ENCODE data around the gene SEC14L5.
"Not testable (repeated sequence)": the region's sequence is repeated elsewhere in the genome, so short reads cannot be mapped to it uniquely, and the experiment has no call there.

SEC14L5 gene

DNA sequence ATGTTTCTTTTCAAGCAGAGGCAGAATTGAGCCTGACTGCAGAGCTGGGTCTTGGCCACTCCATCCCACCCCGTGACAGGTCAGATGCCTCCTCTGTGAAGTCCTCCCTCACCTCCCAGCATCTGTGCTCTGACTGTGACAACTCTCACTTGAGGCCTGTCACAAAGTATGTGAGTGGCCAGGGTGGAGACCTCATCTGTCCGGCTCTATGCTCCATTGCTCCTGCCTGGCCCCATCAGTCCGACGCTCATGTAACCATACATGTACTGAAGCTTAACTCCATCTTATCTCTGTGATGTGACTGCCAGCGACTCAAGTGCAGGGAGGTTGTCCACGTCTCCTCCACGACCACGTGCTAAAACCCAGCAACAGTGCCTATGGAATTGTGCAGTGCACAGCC, 24.7 kb upstream of the SEC14L5 start:
- DNase-seq, result no peak

DNA sequence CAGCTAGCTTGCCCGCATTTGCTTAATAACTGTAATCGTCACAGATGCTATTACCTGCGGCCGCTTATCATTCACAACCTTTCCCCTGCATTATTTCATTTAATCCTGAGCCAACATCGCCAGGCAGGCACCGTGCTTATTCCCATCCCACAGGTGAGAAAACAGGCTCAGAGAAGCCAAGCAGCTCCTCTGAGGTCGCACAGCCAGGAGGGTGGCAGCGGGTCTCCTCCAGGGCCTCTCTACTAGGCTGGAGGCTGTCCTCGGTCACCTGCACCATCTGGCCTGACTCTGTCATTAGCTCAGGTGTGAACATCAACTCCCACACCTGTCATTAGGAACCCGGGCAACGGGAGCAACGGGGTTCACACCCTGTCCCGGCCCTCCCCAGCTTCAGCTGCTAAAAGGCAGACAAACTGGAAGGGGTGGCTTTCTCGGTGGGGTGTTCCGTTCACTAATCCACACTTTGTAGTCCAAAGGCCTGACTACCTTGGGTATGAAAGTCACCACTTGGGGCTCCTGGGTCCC, 24.2 kb upstream of the SEC14L5 start:
- no peak for DNase-seq

DNA sequence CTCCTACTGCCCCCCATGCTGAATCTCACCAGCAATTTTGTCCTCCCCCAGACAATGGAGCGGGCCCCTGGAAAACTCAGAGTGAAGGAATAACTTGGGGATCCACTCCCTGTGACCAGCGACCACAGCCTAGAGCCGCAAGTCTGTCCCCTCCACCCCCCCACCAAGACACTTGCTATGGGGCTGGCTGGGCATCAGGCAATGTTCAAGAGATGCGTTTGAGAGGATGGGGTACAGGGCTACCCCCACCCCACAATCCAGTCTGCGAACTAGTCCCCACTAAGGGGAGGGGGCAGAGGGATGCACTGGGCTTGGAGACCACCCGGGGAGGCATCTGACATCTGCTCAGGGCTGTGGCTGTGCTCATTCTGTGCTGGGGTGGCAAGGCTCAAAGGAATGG, 23.5 kb upstream of the SEC14L5 start:
- no peak for DNase-seq

DNA sequence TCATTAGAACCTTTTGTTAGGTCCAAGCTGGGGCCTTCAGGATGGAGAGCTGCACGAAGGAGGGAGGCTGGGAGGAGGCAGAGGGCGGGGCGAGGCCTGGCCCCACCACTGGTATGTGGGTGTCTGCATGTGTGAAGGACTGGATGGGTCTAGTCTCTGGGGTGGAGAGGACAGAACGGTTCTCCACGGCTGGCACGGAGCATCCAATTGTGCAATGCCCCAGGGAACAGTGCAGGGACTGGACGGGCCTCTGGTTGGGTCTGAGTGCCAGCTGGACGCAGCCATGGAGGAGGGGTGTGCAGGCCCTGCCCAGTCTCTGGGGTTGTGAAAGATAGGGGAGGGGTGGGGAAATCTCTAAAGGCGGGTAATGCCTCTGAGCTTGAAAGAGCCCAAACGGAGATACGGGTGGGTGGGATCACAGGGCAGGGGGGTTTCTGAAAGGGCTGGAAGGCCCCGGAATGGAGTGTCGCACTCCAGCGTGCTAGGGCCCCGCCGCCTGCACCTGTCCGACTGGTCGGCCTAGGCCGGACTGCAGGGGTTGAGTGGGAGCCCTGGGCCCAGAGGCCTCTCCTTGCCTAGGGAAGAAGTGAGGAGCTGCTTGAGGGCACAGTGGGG, 22.8 kb upstream of the SEC14L5 start:
- DNase-seq, result no peak

DNA sequence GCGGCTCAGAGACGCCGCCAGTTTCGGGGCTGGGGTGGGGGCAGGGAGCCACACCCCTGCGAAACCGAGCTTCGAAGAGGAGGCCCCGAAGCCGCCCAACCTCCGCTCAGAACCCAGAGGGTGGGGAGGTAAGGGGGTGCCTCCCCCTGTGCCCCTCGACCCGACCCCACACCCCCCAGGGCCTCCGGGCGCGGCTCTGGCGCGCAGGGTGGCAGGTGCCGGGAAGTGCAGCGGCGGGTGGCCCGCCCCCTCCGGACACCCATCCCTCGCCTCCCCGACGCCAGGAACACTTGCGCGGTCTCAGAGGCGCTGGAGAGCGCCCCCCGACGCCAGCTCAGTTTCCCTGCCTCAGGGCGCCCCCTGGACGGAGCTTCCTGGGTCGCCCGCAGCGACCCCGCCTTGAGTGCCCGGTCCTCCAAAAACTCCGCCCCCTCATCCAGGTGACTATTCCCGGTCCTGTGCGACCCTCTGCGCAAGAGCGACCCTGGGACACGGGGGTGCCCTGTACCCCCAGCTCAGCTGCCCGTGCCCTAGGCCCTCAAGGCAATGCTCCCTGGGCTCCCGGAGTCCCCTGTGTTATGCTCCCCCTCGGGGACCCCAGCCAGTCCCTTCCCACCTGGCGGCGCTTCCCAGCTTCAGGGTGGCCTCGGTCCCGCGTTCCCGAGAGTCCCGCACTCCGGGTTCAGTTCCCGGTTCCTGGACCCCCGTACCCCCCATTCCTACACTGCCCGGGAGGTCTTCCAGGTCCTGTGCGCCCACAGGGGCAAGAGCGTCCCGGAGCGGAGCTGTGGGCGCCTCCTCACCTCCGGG, 21.7 kb upstream of the SEC14L5 start:
- DNase-seq, result no peak

DNA sequence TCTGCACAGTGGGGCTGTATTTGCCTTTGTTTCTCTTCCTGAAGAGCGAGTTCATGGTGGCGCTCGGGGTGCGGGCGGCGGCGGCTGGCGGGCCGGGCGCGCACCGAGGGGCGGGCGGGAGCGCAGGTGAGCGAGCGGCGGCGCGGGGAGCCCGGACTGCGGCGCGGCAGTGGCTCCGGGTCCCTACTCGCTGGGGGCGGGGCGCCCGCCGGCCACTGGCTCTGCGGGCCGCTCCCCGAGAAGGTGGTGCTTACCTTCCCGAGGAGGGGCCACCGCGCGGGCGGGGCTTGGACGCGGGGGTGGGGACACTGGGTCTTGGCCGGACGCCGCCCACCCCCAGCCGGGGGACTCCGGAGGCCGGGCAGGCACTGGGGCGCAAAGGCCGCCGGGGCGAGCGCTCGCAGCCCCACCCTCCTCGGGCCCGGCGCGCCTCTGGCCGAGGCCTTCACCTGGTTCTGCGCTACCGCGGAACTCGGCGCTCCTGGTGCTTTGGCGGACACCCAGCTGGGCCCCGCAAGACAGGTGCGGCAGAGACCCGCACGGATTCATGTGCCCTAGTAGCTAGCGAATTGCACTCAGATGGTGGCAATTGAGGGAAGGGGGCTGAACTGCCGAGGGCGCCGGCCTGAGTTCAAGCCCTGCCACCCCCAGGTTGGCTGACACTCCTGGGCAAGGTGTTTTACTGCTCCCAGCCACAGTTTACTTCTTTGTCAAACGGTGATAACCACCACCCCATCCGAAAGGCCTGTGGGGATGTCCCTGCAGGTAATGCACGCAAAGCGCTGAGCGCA, 20.9 kb upstream of the SEC14L5 start, which contains the start of gene PPL:
PPL (minus strand) TSS at position 158 of the 791 bp plus-strand sequence; CDS start at position 55, 103 bp downstream.
- DNase-seq, result no peak

DNA sequence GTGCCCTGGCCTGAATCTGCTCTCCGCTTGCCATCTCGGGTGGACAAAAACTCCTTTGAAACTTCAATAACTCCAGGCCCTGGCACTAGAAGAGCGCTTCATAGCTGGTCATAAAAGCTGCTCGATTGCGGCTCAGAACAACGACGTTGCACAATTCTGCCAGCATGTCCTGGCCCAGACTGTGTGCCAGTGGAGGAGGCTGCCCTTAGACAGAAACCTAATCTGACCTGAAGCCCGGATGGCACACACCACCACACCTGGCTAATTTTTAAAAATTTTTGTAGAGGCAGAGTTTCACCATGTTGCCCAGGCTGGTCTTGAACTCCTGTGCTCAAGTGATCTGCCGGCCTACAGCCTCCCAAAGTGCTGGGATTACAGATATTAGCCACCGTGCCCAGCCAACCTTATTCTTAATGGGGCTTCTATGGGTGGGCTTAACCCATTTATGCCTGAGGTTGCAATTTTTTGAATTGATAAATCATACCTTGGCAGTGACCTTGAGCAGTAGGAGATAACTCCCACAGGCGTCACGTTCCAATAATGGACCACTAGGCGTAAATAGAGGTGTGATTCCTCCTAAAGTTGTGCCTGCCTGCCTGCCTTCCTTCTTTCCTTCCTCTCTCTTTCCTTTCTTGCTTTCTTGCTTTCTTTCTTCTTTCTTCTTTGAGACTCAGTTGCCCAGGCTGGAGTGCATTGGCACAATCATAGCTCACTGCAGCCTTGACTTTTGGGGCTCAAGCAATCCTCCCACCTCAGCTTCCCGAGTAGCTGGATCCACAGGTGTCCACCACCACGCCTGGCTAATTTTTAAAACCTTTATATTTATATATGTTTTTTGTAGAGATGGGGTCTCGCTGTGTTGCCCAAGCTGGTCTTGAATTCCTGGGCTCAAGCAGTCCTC, 20.1 kb upstream of the SEC14L5 start:
- DNase-seq, result no peak

DNA sequence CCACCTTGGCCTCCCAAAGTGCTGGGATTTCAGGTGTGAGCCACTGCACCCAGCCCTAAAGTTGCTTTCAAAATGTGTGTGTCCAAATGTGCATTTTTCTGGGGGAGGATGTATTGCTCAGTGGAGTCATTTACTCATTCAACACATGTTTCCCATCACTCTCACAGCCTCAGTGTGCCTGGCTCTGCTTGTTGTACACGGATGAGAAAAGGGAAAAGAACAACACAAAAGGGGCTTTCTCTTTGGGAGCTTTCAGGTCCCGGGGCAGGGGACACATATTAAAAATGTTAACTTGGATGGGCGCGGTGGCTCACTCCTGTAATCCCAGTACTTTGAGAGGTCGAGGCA, 19.5 kb upstream of the SEC14L5 start:
- DNase-seq, result no peak

DNA sequence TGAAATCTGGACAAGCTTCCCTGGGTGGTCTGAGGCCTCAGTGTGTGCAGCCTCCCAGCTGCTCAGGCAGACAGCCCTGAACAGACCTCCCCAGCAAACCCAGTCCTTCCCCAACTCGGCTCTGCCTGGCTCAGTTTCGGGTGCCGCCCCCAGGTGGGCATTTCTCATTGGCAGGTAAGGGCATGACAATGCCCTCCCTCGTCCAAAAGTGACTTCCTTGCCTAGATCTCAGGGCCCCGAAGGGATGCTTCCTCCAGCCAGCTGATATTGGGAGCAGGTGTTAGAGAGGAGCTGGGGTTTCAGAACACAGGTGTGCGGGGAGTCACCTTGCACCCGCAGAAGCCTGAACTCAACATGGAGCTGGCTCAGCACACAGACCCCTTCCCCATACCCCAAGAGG, 17.4 kb upstream of the SEC14L5 start:
- DNase-seq, result no peak

DNA sequence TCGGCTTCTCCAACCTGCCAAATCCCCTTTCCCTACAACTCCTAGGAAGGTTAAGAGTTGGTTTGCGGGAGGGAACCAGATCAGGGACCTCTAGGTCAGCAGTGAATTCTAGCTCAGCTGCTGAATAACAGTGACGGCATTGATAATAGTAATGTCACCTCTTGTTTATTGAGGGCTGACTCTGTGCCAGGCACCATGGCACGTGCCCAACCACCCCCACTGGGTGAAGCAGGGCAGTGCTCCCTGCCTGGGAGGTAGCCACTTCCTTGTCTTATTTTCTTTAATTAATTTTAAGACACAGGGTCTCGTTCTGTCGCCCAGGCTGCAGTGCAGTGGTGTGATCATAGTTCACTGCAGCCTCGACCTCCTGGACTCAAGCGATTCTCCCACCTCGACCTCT, 15.6 kb upstream of the SEC14L5 start:
- no peak for DNase-seq

DNA sequence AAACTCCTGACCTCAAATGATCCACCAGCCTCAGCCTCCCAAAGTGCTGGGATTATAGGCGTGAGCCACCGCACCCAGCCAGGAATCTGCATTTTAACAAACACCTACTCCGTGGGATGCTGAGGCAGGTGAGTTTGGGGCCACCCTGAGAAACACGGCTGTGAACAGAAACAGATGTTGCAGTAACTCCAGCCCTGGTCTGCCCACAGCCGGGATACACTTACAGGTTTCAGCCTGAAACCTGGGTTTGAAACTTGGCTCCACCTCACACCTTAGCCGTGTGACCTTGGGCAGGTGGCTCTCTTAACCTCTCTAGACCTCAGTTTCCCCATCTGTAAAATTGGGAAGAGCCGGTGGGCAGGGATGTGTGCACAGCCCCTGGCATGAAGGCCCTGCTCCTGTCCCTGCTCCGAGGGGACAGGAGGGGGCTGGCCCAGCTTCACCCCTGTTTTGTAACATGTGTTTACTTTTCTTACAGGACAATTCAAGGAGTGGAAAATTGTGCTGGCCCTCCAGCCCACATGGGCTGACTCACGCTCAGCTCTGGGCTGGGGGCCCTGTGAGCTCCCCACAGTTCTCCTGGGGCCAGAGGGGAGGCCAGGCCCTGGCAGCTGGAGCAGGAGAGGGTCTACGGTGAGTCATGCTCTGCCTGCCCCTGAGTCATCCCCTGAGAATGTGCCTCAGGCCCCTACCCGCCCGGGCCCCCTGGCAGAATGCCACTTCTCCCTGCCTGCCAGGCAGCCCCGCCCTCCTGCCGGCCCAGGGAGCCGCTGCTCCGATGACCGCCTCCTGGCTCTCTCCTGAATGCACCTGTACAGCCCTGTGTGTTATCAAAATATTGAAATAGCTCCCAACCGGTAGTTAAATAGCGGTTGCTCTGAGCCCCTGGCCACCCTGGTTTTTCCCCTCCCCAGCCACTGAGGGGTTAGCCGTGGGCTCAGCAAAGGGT, 13.5 kb upstream of the SEC14L5 start:
- no peak for DNase-seq

DNA sequence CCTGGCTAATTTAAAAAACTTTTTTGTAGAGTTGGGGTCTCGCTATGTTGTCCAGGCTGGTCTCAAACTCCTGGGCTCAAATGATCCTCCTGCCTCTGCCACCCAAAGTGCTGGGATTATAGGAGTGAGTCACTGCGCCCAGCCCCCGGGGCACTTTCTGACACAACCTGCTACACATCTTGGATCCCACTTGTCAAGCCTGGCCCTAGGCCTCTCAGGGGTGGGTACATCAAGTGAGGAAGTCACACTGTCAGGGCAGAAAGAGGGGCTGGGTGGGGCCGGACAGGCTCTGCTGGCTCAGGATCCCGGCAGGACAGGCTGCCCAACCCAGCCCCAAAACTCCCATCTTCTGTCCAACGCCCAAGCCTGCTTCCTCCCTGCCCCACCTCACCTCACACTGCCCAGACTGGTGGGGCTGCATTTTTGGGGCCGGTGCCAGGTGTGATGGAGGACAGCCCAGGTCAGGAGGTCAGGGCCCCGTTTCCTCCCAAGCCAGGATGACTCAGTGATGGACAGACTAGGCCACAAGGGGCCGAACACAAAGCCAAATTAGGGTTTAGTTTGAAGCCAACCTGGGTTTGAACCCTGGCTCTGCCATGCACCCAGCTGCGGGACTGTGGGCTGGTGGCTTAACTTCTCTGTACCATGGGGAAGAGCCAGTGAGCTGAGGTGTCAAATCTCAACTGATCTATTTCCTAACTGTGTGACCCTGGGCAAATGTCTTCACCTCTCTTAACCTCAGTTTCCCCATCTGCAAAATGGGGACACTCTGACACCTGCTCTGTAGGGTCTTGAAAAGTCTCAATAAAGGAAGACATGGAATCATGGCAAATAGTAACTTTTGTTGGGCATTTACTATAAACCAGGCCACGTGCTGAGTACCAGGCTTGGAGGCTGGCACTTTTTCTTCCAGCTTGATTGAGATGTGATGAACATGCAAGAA, 12.3 kb upstream of the SEC14L5 start:
- DNase-seq, result no peak

DNA sequence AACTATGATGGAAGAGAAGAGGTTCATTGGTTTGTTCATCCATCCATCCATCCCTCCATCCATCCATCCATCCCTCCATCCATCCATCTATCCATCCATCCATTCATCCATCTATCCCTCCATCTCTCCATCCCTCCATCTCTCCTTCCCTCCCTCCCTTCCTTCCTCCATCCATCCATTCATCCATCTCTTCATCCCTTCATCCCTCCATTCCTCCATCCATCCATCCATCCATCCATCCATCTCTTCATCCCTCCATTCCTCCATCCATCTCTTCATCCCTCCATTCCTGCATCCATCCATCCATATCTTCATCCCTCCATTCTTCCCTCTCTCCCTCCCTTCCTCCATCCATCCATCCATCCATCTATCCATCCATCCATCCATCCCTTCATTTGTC, 11.2 kb upstream of the SEC14L5 start:
- DNase-seq, result no peak

DNA sequence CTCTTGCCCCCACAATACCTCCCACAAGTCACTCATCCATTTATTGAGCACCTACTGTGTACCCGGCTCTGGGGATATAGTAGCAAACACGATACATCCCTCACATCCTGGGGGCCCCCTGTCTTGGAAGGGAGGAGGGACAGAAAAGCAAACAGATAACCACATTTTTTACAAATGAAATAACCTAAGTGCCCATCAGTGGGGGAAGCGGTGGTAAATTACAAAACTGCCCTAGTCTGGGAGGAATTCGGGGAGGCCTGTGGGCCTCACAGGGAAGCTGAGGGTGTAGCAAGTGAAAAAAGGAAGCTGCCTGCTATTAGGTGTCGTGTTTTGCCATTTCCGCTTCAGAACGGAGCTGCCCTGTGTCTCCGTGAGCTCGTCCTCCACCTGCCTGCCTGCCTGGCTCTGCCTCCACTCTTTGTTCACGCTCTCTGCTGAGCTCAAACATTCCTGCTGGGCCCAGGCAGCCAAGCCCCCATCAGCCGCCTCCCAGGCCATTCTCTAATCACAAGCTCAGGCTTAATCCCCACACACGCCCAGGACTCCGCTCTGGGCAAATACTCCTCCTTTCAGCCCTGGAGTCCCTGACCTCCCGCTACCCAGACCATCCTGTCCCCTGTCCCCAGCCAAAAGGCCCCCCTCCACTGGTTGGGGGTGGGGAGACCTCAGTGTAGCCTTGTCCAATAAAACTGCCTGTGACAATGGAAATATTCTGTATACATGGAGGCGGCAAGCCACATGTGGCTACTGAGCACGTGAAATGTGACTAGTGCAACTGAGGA, 10.2 kb upstream of the SEC14L5 start:
- no peak for DNase-seq

DNA sequence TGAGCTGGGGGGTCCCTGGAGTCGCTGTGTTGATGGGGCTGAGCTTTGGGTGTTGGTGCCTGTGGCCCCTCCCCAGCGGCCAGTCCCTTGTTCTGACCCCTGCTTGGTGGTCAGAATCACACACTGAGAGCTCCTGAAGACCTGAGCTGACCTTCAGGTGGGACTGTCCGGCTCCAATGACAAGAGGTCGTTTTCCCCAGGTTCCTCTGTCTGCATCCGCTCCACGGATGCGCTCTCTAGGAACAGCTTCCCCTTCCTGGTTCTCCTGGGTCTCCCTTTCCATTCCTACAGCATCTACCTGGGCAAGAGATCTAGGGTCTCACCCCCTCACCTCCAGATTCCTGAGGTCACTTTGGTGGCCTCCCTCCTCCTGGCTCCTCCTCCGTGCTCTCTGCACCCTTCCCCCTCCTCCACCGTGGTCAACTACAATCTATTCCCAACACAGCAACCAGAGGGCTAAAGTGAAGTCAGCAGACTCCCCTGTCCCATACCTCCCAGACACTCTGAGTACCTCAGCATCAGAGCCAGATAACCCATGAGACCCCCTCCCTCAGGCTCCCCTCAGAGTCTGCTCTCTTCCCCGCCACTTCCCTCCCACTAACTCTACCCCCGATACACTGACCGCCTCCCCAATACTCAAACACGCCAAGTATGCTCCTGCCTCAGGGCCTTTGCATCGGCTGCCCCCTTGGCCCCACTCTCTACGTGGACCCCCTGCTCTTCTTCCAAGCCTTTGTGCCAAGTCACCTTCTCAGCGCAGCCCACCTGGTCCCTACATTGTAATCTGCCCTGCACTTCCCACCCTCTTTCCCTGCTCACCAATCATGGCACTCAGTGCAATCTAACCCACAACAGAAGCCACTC, 9.0 kb upstream of the SEC14L5 start:
- no peak for DNase-seq

DNA sequence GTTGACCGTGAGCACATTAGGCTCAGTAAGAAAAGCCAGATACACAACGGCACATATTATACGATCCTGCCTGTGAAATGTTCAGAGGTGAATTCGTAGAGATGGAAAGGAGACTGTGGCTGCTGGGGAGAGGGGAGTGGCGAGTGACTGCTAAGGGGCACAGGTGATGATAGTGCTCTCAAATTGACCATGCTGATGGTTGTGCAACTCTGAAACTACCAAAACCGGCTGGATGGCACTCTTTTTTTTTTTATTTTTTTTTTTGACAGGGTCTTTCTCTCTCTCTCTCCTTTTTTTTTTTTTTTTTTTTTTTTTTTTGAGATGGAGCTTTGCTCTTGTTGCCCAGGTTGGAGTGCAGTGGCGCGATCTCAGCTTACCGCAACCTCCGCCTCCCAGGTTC, 8.1 kb upstream of the SEC14L5 start:
- DNase-seq, result no peak

DNA sequence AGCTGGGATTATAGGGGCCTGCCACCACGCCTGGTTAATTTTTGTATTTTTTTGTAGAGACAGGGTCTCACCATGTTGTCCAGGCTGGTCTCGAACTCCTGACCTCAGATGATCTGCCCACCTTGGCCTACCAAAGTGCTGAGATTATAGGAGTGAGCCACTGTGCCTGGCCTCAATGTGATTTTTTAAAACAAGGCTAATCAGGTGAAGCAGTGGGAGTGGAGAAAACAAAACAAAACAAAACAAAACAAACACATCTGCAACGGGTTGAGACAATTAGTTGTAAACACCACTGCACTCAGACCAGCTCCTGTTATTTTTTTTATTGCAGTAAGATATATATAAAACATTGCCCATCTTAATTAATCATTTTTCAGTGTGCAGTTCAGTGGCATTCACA, 6.5 kb upstream of the SEC14L5 start:
- DNase-seq, result not testable (repeated sequence)

DNA sequence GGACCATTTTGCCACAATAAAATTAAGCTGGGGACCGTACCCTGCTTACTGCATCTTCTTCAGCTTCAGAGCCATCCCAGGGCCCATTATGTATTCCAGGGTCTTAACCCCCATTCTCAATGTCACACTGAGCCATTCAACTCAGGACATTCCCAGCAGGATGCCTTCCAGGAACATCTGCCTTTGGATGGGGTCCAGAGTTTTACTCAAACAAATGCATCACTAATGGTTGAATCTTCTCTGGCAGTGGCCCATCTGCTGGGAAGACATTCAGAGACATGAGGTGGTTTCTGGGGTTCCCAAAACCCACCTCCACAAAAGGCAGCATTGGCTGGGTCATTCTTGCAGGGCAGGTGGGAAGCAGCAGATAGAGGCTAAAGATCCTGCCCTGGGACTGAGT, 3.4 kb upstream of the SEC14L5 start:
- DNase-seq, result no peak

DNA sequence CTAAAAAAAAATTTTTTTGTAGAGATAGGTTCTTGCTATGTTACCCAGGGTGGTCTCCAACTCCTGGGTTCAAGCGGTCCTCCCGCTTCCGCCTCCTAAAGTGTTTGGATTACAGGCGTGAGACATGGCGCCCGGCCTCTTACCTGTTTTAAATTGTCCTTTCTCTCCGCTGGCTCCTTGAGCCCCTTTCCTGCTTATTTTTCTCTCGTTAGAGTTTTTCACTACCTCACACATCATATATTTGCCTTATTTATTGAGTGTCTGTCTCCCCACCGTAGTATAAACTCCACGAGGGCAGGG, 760 bp upstream of the SEC14L5 start:
- DNase-seq, result no peak
